GM21381 (cell line): ENCODE data around the gene EVA1C.
"Not testable (repeated sequence)": the region's sequence is repeated elsewhere in the genome, so short reads cannot be mapped to it uniquely, and the experiment has no call there.

Experiments used
- ATAC-seq: cut with Tn5 transposase; IDR thresholded peaks from one replicate; pipeline ENCODE4 v1.9.1; 2021; ENCODE audit warnings: mild to moderate bottlenecking, moderate library complexity; ENCODE audit not compliant: unreplicated experiment

EVA1C gene

GRCh38 chr21:32390537-32391224 lies 21.8 kb upstream of the EVA1C start:
- not testable (repeated sequence) for ATAC-seq

- ATAC-seq: no peak
Observed at GRCh38 chr21:32391755-32392154, 20.8 kb upstream of the EVA1C start.

GRCh38 chr21:32392299-32392879 lies 20.1 kb upstream of the EVA1C start:
- ATAC-seq: no peak

- ATAC-seq: peak; percentile 91
Observed at GRCh38 chr21:32392880-32393676, 19.4 kb upstream of the EVA1C start, which contains the start of gene URB1. TSS of gene URB1 (minus strand) at chr21:32393012. CDS start at chr21:32392910, 102 bp downstream.

GRCh38 chr21:32393677-32394001 lies 18.9 kb upstream of the EVA1C start:
- no peak for ATAC-seq

- ATAC-seq: no peak
Observed at GRCh38 chr21:32403201-32403777, 9.2 kb upstream of the EVA1C start.

- no peak for ATAC-seq
Observed at GRCh38 chr21:32406405-32406804, 6.1 kb upstream of the EVA1C start.

- ATAC-seq: no peak
Observed at GRCh38 chr21:32410291-32410690, 2.2 kb upstream of the EVA1C start.

- ATAC-seq: no peak
Observed at GRCh38 chr21:32410916-32411315, 1.6 kb upstream of the EVA1C start.

- ATAC-seq: no peak
Observed at GRCh38 chr21:32411350-32412161, 950 bp upstream of the EVA1C start.

- no peak for ATAC-seq
Observed at GRCh38 chr21:32413015-32413504, 554 bp downstream of the EVA1C start.

GRCh38 chr21:32413697-32414578 lies 1.4 kb downstream of the EVA1C start:
- ATAC-seq: no peak

- no peak for ATAC-seq
Observed at GRCh38 chr21:32414579-32415358, 2.3 kb downstream of the EVA1C start.

- ATAC-seq: no peak
Observed at GRCh38 chr21:32415451-32416398, 3.2 kb downstream of the EVA1C start.

GRCh38 chr21:32418146-32418545 lies 5.6 kb downstream of the EVA1C start:
- no peak for ATAC-seq

- ATAC-seq: no peak
Observed at GRCh38 chr21:32422064-32422463, 9.6 kb downstream of the EVA1C start.

GRCh38 chr21:32423320-32424190 lies 11.0 kb downstream of the EVA1C start:
- ATAC-seq: no peak
